Measurements from ENCODE around the gene RAB7A. TPM values are rescaled to one million over a fixed set of nuclear protein-coding genes. Genes with fewer than 3 reads are reported as not detected.

Gene RAB7A
- total and polyA plus RNA-seq, 8 donors = 33.6 to 166 (median 103) TPM

DNA sequence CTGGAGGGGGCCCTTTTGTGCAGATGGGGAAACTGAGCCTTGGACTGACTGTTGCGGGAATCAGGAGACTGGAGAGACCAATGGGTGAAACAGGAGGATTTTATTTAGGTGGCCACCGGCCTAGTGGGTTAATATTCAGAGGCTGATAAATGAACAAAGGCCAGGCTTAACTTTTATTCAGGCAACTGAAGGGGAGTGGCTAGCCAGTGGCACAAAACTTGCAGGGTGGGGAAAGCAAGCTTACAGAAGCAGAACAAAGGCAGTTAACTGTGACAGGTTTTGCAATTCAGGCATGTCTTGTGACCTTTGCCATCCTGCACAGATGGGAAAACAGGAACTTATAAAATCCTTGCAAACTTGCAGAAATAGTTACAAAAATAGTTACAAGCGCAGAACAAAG is 128.5 kb downstream of the RAB7A start:
- Histone ChIP-seq H3K36me3 (no peaks in the 10 kb centered on the region), H3K4me3 (no peak overlapping the region), H3K4me1 (no peaks in the 10 kb centered on the region), H3K27me3 (no peaks in the 10 kb centered on the region), H3K9me3 (peaks cover 6 to 44% (median 31%) of the 10 kb centered on the region in 4 donors), H3K27ac (no peak overlapping the region)
- intact Hi-C loops (cut with DNase I; ENCODE audit: low total_unique reads) = no loop called here
- WGBS, 5 donors = 85 to 93% (median 90%) methylated on average over 3 of the region's 3 CpGs
- TF ChIP-seq POLR2AphosphoS5 (IDR thresholded peaks at IDR 0.05) = no peak
- DNase-seq = no peak

- no peaks in the 10 kb centered on the region for H3K27me3 ChIP-seq
- no peak overlapping the region for H3K27ac ChIP-seq
- DNase-seq = no peak
- TF ChIP-seq EP300 (IDR thresholded peaks at IDR 0.05) (no peak), POLR2AphosphoS5 (IDR thresholded peaks at IDR 0.05) (no peak), POLR2A (IDR thresholded peaks at IDR 0.05) (no peak), CTCF (IDR thresholded peaks at IDR 0.05) (no peak)
- WGBS, 5 donors = 64 to 80% (median 70%) methylated on average over 4 of the region's 4 CpGs
- no peaks in the 10 kb centered on the region for H3K4me1 ChIP-seq
- peaks cover 14 to 54% (median 41%) of the 10 kb centered on the region in 4 donors for H3K9me3 ChIP-seq
- H3K4me3 ChIP-seq = no peak overlapping the region
- intact Hi-C loops (cut with DNase I; ENCODE audit: low total_unique reads) = no loop called here
- no peaks in the 10 kb centered on the region for H3K36me3 ChIP-seq
Measured at GRCh38 chr3:128855569-128855968, 129.6 kb downstream of the RAB7A start.

- Histone ChIP-seq H3K9me3 (peaks cover 14 to 62% (median 45%) of the 10 kb centered on the region in 4 donors), H3K27me3 (no peaks in the 10 kb centered on the region), H3K4me3 (no peak overlapping the region), H3K36me3 (no peaks in the 10 kb centered on the region), H3K27ac (no peak overlapping the region), H3K4me1 (no peaks in the 10 kb centered on the region)
- no peak for DNase-seq
- intact Hi-C loops (cut with DNase I; ENCODE audit: low total_unique reads) = no loop called here
- 84 to 91% (median 85%) methylated on average over 3 of the region's 3 CpGs for WGBS, 5 donors
- TF ChIP-seq CTCF (IDR thresholded peaks at IDR 0.05) = no peak
- no peak for TF ChIP-seq POLR2A (IDR thresholded peaks at IDR 0.05)
- no peak for TF ChIP-seq POLR2AphosphoS5 (IDR thresholded peaks at IDR 0.05)
- TF ChIP-seq EP300 (IDR thresholded peaks at IDR 0.05) = no peak
Measured at GRCh38 chr3:128858167-128858566, 132.2 kb downstream of the RAB7A start.

- 81 to 94% (median 85%) methylated on average over 6 of the region's 6 CpGs for WGBS, 5 donors
- H3K9me3 ChIP-seq = peaks cover 14 to 48% (median 36%) of the 10 kb centered on the region in 4 donors
- H3K27me3 ChIP-seq = no peaks in the 10 kb centered on the region
- DNase-seq = no peak
- peaks cover 0 to 6% (median 1%) of the 10 kb centered on the region in 4 donors for H3K4me1 ChIP-seq
- H3K27ac ChIP-seq = no peak overlapping the region
- H3K36me3 ChIP-seq = no peaks in the 10 kb centered on the region
- intact Hi-C loops (cut with DNase I; ENCODE audit: low total_unique reads) = no loop called here
- TF ChIP-seq POLR2AphosphoS5 (IDR thresholded peaks at IDR 0.05) (no peak), POLR2A (IDR thresholded peaks at IDR 0.05) (no peak), CTCF (IDR thresholded peaks at IDR 0.05) (no peak), EP300 (IDR thresholded peaks at IDR 0.05) (no peak)
- H3K4me3 ChIP-seq = no peak overlapping the region
Measured at GRCh38 chr3:128859630-128860029, 133.6 kb downstream of the RAB7A start.

- Histone ChIP-seq H3K27ac (no peak overlapping the region), H3K27me3 (no peaks in the 10 kb centered on the region), H3K4me3 (no peak overlapping the region), H3K4me1 (peaks cover 0 to 11% (median 4%) of the 10 kb centered on the region in 4 donors), H3K36me3 (no peaks in the 10 kb centered on the region), H3K9me3 (peaks cover 14 to 47% (median 32%) of the 10 kb centered on the region in 4 donors)
- TF ChIP-seq POLR2AphosphoS5 (IDR thresholded peaks at IDR 0.05) = no peak
- no peak for TF ChIP-seq POLR2A (IDR thresholded peaks at IDR 0.05)
- TF ChIP-seq CTCF (IDR thresholded peaks at IDR 0.05) = no peak
- no peak for TF ChIP-seq EP300 (IDR thresholded peaks at IDR 0.05)
- 77 to 92% (median 88%) methylated on average over 6 of the region's 6 CpGs for WGBS, 5 donors
- no peak for DNase-seq
- intact Hi-C loops (cut with DNase I; ENCODE audit: low total_unique reads) = no loop called here
Measured at GRCh38 chr3:128861491-128861890, 135.5 kb downstream of the RAB7A start.

Measured in stomach (tissue), 9 donors.